Adrenal gland (tissue), 5 donors: ENCODE measurements around the gene HES4.

Experiments used
- POLR2A ChIP-seq, 2 donors: fragments of 450-650 bp; IDR thresholded peaks; one replicate each; pipeline ENCODE4 v1.6.1; 2017; ENCODE audit warnings: antibody characterized with exemption in 2 of 2, mild to moderate bottlenecking in 2 of 2, moderate library complexity in 1 of 2
- TF ChIP-seq, protein P1 (sequence below), 6 experiments: fragments of 450-650 bp in 4 of 6; fragments of 200-600 bp in 2 of 6; sonication (generic) in 1 of 6; IDR thresholded peaks; 1 replicate in 5 of 6; 2 replicates in 1 of 6; pipeline versions ENCODE4 v1.5.1 to v1.8.0; 2016 to 2021; ENCODE audit warnings: antibody characterized with exemption in 6 of 6, mild to moderate bottlenecking in 2 of 6, moderate library complexity in 1 of 6
- donor health status: DM: no; HTN: no; CAD: no.

DNA sequence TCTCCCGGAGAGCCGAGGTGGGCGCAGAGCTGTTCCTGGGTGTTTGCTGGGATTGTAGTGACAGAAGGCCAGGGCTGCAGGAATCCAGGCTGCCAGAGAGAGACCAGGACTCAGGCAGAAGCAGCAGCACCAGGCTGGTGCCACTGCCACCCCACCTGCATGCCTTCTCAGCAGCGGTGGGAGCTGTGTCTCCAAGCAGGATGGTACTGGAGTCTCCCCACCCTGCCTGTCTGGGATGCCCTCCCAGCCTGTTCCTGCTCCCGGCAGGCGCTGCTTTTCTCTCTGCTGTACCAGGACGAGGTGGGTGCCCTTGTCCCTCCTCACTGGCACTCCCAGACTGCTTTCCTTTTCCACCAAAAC, 4.5 kb upstream of the HES4 start:
- TF ChIP-seq POLR2A (IDR thresholded peaks at IDR 0.05): no peak
- TF ChIP-seq, protein P1, sequence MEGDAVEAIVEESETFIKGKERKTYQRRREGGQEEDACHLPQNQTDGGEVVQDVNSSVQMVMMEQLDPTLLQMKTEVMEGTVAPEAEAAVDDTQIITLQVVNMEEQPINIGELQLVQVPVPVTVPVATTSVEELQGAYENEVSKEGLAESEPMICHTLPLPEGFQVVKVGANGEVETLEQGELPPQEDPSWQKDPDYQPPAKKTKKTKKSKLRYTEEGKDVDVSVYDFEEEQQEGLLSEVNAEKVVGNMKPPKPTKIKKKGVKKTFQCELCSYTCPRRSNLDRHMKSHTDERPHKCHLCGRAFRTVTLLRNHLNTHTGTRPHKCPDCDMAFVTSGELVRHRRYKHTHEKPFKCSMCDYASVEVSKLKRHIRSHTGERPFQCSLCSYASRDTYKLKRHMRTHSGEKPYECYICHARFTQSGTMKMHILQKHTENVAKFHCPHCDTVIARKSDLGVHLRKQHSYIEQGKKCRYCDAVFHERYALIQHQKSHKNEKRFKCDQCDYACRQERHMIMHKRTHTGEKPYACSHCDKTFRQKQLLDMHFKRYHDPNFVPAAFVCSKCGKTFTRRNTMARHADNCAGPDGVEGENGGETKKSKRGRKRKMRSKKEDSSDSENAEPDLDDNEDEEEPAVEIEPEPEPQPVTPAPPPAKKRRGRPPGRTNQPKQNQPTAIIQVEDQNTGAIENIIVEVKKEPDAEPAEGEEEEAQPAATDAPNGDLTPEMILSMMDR (IDR thresholded peaks at IDR 0.05): no peak
